HCT116 (cell line): ENCODE measurements around the gene MNT. TPM values are rescaled to one million over a fixed set of nuclear protein-coding genes. Genes with fewer than 3 reads are reported as not detected.

ENCODE experiments used
- ATAC-seq: fragments of 200-7000 bp; cut with Tn5 transposase; 2 replicates; pipeline ENCODE4 v1.9.1; 2020; ENCODE audit warnings: mild to moderate bottlenecking, moderate library complexity
- BruUV-seq: library from RNA; stranded (reverse); fragments of 400-500 nt; replicated peaks from 2 replicates; lab custom pipeline; 2021; lab: Mats Ljungman, UMichigan
- CTCF ChIA-PET: fragments of 300-600 bp; sonication (Branson Sonifier 250); formaldehyde crosslinking; loops from one replicate; lab custom pipeline; 2021; ENCODE audit warnings: antibody characterized with exemption; lab: Charles Lee
- POLR2A ChIA-PET: fragments of 300-600, 350-600 bp; sonication (Branson Sonifier 250); formaldehyde crosslinking; loops from one replicate; lab custom pipeline; 2021; ENCODE audit warnings: antibody characterized with exemption; lab: Charles Lee
- RAD21 ChIA-PET, 2 experiments: fragments of 300-600 bp; sonication (Branson Sonifier 250); formaldehyde crosslinking; loops; one replicate each; lab custom pipeline; 2023; ENCODE audit warnings: low total read pairs in 2 of 2; ENCODE audit not compliant: uncharacterized antibody in 2 of 2, unreplicated experiment in 2 of 2, low non-redundant PET in 1 of 2; lab: Charles Lee
- DNase-seq: peaks from one replicate; pipeline ENCODE4 v3.0.0-alpha.2; 2010; ENCODE audit warnings: low read depth, low spot score
- H2AFZ ChIP-seq: fragments of 200-600 bp; shearing (Covaris generic), sonication (generic); 2 replicates; pipeline ENCODE4 v1.6.1; 2017; ENCODE audit warnings: low read depth, mixed run types, mixed read lengths, antibody characterized with exemption, low read length; ENCODE audit not compliant: poor library complexity, severe bottlenecking
- H3K27ac ChIP-seq: 2 replicates; pipeline ENCODE4 v1.5.1; 2012; ENCODE audit warnings: low read depth, low read length
- H3K27me3 ChIP-seq: fragments of 200-600 bp; sonication (generic); 2 replicates; pipeline ENCODE4 v1.6.1; 2016; ENCODE audit warnings: mixed run types, low read length, mixed read lengths; ENCODE audit not compliant: insufficient read depth
- H3K36me3 ChIP-seq, 2 experiments: fragments of 200-500 bp in 1 of 2; fragments of 200-600 bp in 1 of 2; sonication (Bioruptor generic) in 1 of 2; sonication (generic) in 1 of 2; 2 replicates each; pipeline versions ENCODE4 v1.5.1 to v1.6.1; 2014 to 2016; ENCODE audit warnings: low read length in 2 of 2, inconsistent platforms in 1 of 2, mixed read lengths in 1 of 2, mixed run types in 1 of 2; ENCODE audit not compliant: insufficient read depth in 2 of 2, control insufficient read depth in 1 of 2
- H3K4me1 ChIP-seq, 2 experiments: fragments of 200-600 bp in 1 of 2; sonication (generic) in 1 of 2; 2 replicates each; pipeline versions ENCODE4 v1.5.1 to v1.6.1; 2012 to 2017; ENCODE audit warnings: low read length in 2 of 2, inconsistent platforms in 1 of 2, mild to moderate bottlenecking in 1 of 2, mixed read lengths in 1 of 2, mixed run types in 1 of 2, moderate library complexity in 1 of 2; ENCODE audit not compliant: insufficient read depth in 2 of 2, control insufficient read depth in 1 of 2
- H3K4me2 ChIP-seq: fragments of 200-600 bp; sonication (generic); 2 replicates; pipeline ENCODE4 v1.6.1; 2017; ENCODE audit warnings: mixed run types, low read length, mixed read lengths
- H3K4me3 ChIP-seq, 2 experiments: fragments of 200-600 bp in 1 of 2; sonication (generic) in 1 of 2; replicated peaks in 1 of 2; 2 replicates each; pipeline ENCODE4 v1.5.1; 2011 to 2016; ENCODE audit warnings: low read length in 2 of 2, control low read depth in 1 of 2, low read depth in 1 of 2, mild to moderate bottlenecking in 1 of 2, mixed read lengths in 1 of 2, mixed run types in 1 of 2
- H3K79me2 ChIP-seq: fragments of 200-600 bp; sonication (generic); 2 replicates; pipeline ENCODE4 v1.6.1; 2017; ENCODE audit warnings: mild to moderate bottlenecking, mixed run types, low read length, moderate library complexity, mixed read lengths; ENCODE audit not compliant: insufficient read depth
- H3K9ac ChIP-seq: fragments of 200-600 bp; sonication (generic); 2 replicates; pipeline ENCODE4 v1.6.1; 2016; ENCODE audit warnings: low read length, mixed read lengths
- H3K9me2 ChIP-seq: fragments of 200-600 bp; sonication (generic), shearing (Covaris generic); 2 replicates; pipeline ENCODE4 v1.6.1; 2017; ENCODE audit warnings: mixed run types, mild to moderate bottlenecking, moderate library complexity; ENCODE audit not compliant: insufficient read depth
- H3K9me3 ChIP-seq, 2 experiments: fragments of 200-500 bp in 1 of 2; fragments of 200-600 bp in 1 of 2; sonication (Bioruptor generic) in 1 of 2; sonication (generic) in 1 of 2; 2 replicates each; pipeline ENCODE4 v1.6.1; 2014 to 2017; ENCODE audit warnings: low read length in 2 of 2, mixed read lengths in 2 of 2, inconsistent platforms in 1 of 2, low read depth in 1 of 2, mild to moderate bottlenecking in 1 of 2, mixed run types in 1 of 2, moderate library complexity in 1 of 2; ENCODE audit not compliant: control insufficient read depth in 1 of 2, insufficient read depth in 1 of 2
- H4K20me1 ChIP-seq: fragments of 200-600 bp; sonication (generic), shearing (Covaris generic); 2 replicates; pipeline ENCODE4 v1.6.1; 2017; ENCODE audit warnings: mixed run types, mild to moderate bottlenecking, moderate library complexity; ENCODE audit not compliant: insufficient read depth
- ATF3 ChIP-seq: IDR thresholded peaks from 2 replicates; pipeline ENCODE4 v1.6.1; 2012
- CTCF ChIP-seq, 3 experiments: fragments of 200-600 bp in 1 of 3; sonication (generic) in 1 of 3; IDR thresholded peaks in 2 of 3; conservative IDR thresholded peaks in 1 of 3; 2 replicates each; pipeline ENCODE4 v1.5.1; 2012 to 2017; ENCODE audit warnings: low read depth in 2 of 3, low read length in 2 of 3, antibody characterized with exemption in 1 of 3, borderline replicate concordance in 1 of 3, control low read depth in 1 of 3, mild to moderate bottlenecking in 1 of 3, mixed read lengths in 1 of 3, mixed run types in 1 of 3, moderate library complexity in 1 of 3; ENCODE audit not compliant: insufficient read depth in 1 of 3
- EZH2 ChIP-seq: fragments of 200-600 bp; sonication (generic); IDR thresholded peaks from 2 replicates; pipeline ENCODE4 v1.6.1; 2017; ENCODE audit warnings: antibody characterized with exemption, mixed run types
- MAX ChIP-seq: IDR thresholded peaks from 2 replicates; pipeline ENCODE4 v1.6.1; 2012
- POLR2A ChIP-seq: IDR thresholded peaks from 2 replicates; pipeline ENCODE4 v1.7.0; 2011; ENCODE audit warnings: borderline replicate concordance; ENCODE audit not compliant: insufficient read depth, insufficient read length; ENCODE audit errors: extremely low read depth
- RAD21 ChIP-seq: IDR thresholded peaks from 2 replicates; pipeline ENCODE4 v1.6.1; 2012; ENCODE audit warnings: low read depth, mild to moderate bottlenecking
- SP1 ChIP-seq: IDR thresholded peaks from 2 replicates; pipeline ENCODE4 v1.6.1; 2012; ENCODE audit warnings: low read depth
- SRF ChIP-seq: IDR thresholded peaks from 2 replicates; pipeline ENCODE4 v1.6.1; 2012; ENCODE audit warnings: low read depth
- intact Hi-C: fragments of 100-400 bp; cut with micrococcal nuclease; formaldehyde crosslinking; loops from 2 replicates; pipeline ENCODE4 v1.10.0; 2022
- total RNA-seq: library from RNA; stranded (reverse); gene quantifications from one replicate; pipeline ENCODE4 v1.2.1, GENCODE V29; 2021; ENCODE audit not compliant: unreplicated experiment

The MNT gene
- total RNA-seq, 1 experiment from 2014 or later, result 37.0 TPM

- TF ChIP-seq ATF3 (no peak), SP1 (no peak), SRF (no peak), POLR2A (no peak)
These were observed 17.2 kb downstream of the MNT start (continued) for GRCh38 chr17:2383628-2384167.

GRCh38 chr17:2380950-2381649 is 19.8 kb downstream of the MNT start:
- Histone ChIP-seq H3K79me2 (no peaks in the 10 kb centered on the region), H3K4me2 (no peak overlapping the region), H2AFZ (no peak overlapping the region), H3K4me1 (peaks cover 0 to 8% of the 10 kb centered on the region in 2 experiments; a peak in 1 of 4 replicates), H3K9me2 (no peaks in the 10 kb centered on the region), H3K9me3 (no peaks in the 10 kb centered on the region), H3K36me3 (peaks cover 2 to 3% of the 10 kb centered on the region in 2 experiments; a peak in 3 of 4 replicates), H3K27ac (no peak overlapping the region), H3K4me3 (no peak overlapping the region), H4K20me1 (no peaks in the 10 kb centered on the region), H3K9ac (no peak overlapping the region), H3K27me3 (no peaks in the 10 kb centered on the region)
- no peak for ATAC-seq
- no TSS peak for BruUV-seq
- ChIA-PET POLR2A (interaction anchor here (1.5 kb wide), 1 partner anchor 35 kb away, joined by 3 read pairs; no protein-coding TSS in a partner anchor), CTCF (interaction anchor here (2.5 to 6.3 kb wide), 3 partner anchors 26 to 37 kb away, joined by 38 to 351 read pairs (median 41); no protein-coding TSS in a partner anchor), RAD21 (interaction anchor here in 1 of 2 experiments (2.7 kb wide), 1 partner anchor 35 kb away, joined by 40 read pairs; no protein-coding TSS in a partner anchor)
- TF ChIP-seq RAD21 (no peak), CTCF (IDR thresholded peaks at IDR 0.05 in 2 of 3, conservative IDR thresholded peaks at IDR 0.05 in 1 of 3; ENCODE audit: borderline replicate concordance in 1 of 3, insufficient read depth in 1 of 3, low read depth in 2 of 3, low read length in 2 of 3) (no peak), MAX (no peak), EZH2 (no peak)
- DNase-seq, result no peak
- intact Hi-C loops, result no loop called here
